AG20443 (cell line): ENCODE results near the gene ZMYND8.
"Not testable (repeated sequence)": the region's sequence is repeated elsewhere in the genome, so short reads cannot be mapped to it uniquely, and the experiment has no call there.

Source experiments
- DNase-seq: peaks from one replicate; pipeline ENCODE4 v3.0.0; 2012; ENCODE audit warnings: low spot score, mixed read lengths

Gene ZMYND8

GRCh38 chr20:47310729-47311128 is 45.8 kb downstream of the ZMYND8 start:
- no peak for DNase-seq

- no peak for DNase-seq
Measured at GRCh38 chr20:47309806-47310426, 46.6 kb downstream of the ZMYND8 start.

- DNase-seq: no peak
Measured at GRCh38 chr20:47309394-47309793, 47.1 kb downstream of the ZMYND8 start.

GRCh38 chr20:47307569-47307968 is 48.9 kb downstream of the ZMYND8 start:
- not testable (repeated sequence) for DNase-seq

- no peak for DNase-seq
Measured at GRCh38 chr20:47306755-47307370, 49.6 kb downstream of the ZMYND8 start.

- DNase-seq: no peak
Measured at GRCh38 chr20:47306095-47306494, 50.4 kb downstream of the ZMYND8 start.

GRCh38 chr20:47305667-47306066 is 50.8 kb downstream of the ZMYND8 start:
- no peak for DNase-seq

GRCh38 chr20:47304287-47304686 is 52.2 kb downstream of the ZMYND8 start:
- no peak for DNase-seq

GRCh38 chr20:47303736-47304135 is 52.8 kb downstream of the ZMYND8 start:
- DNase-seq: no peak

- DNase-seq: no peak
Measured at GRCh38 chr20:47300071-47300470, 56.4 kb downstream of the ZMYND8 start.

GRCh38 chr20:47298624-47299023 is 57.9 kb downstream of the ZMYND8 start:
- no peak for DNase-seq

- DNase-seq: no peak
Measured at GRCh38 chr20:47297746-47298145, 58.8 kb downstream of the ZMYND8 start.

- no peak for DNase-seq
Measured at GRCh38 chr20:47296950-47297349, 59.5 kb downstream of the ZMYND8 start.

- peak; percentile 43 for DNase-seq
Measured at GRCh38 chr20:47295921-47296426, 60.5 kb downstream of the ZMYND8 start.

- no peak for DNase-seq
Measured at GRCh38 chr20:47295129-47295813, 61.2 kb downstream of the ZMYND8 start.

- DNase-seq: no peak
Measured at GRCh38 chr20:47293631-47294030, 62.9 kb downstream of the ZMYND8 start.

- no peak for DNase-seq
Measured at GRCh38 chr20:47292581-47292980, 63.9 kb downstream of the ZMYND8 start.

- no peak for DNase-seq
Measured at GRCh38 chr20:47290666-47291430, 65.7 kb downstream of the ZMYND8 start.

- no peak for DNase-seq
Measured at GRCh38 chr20:47290008-47290407, 66.5 kb downstream of the ZMYND8 start.

GRCh38 chr20:47289096-47289495 is 67.4 kb downstream of the ZMYND8 start:
- no peak for DNase-seq

- not testable (repeated sequence) for DNase-seq
Measured at GRCh38 chr20:47288530-47288929, 68.0 kb downstream of the ZMYND8 start.

GRCh38 chr20:47287609-47288144 is 68.8 kb downstream of the ZMYND8 start:
- DNase-seq: no peak
